K562 (cell line): ENCODE results near the gene KLHL20. TPM values are rescaled to one million over a fixed set of nuclear protein-coding genes. Genes with fewer than 3 reads are reported as not detected.
"Not testable (repeated sequence)": the region's sequence is repeated elsewhere in the genome, so short reads cannot be mapped to it uniquely, and the experiment has no call there.

Experiments used
- ATAC-seq: fragments of 200-7000 bp; cut with Tn5 transposase; 3 replicates; pipeline ENCODE4 v1.9.1; 2020; ENCODE audit warnings: moderate library complexity
- BruUV-seq: library from RNA; stranded (reverse); fragments of 400-500 nt; replicated peaks from 2 replicates; lab custom pipeline; 2021; lab: Mats Ljungman, UMichigan
- CTCF ChIA-PET: fragments of 300-600 bp; formaldehyde crosslinking; extraction: SDS; loops from one replicate; lab custom pipeline; 2021; ENCODE audit warnings: low intra/inter-chr PET ratio; lab: Yijun Ruan, JAX
- POLR2A ChIA-PET: fragments of 300-600, 350-650 bp; sonication (Branson Sonifier 250); formaldehyde crosslinking; extraction: SDS; loops from one replicate; lab custom pipeline; 2021; ENCODE audit warnings: antibody characterized with exemption, inconsistent platforms; lab: Yijun Ruan, JAX
- DNase-seq, 4 experiments: peaks; one replicate each; pipeline versions ENCODE4 v3.0.0 to v3.0.0-alpha.2; 2011 to 2018; ENCODE audit warnings: low spot score in 3 of 4, mixed read lengths in 3 of 4; ENCODE audit errors: extremely low read depth in 1 of 4
- FAIRE-seq: peaks from 2 replicates; lab custom pipeline; 2011; peaks lifted over from hg19 to GRCh38; lab: Jason Lieb, UNC
- H2AFZ ChIP-seq: 2 replicates; pipeline ENCODE4 v1.6.0; 2011; ENCODE audit warnings: low read depth, low read length, control low read depth, inconsistent platforms
- H3K27ac ChIP-seq: fragments of 200-600 bp; 3 replicates; pipeline ENCODE4 v1.8.0; 2011; ENCODE audit warnings: low read depth, mild to moderate bottlenecking, control low read depth, inconsistent platforms, low read length, moderate library complexity, mixed read lengths; ENCODE audit errors: extremely low read depth
- H3K27me3 ChIP-seq, 2 experiments: fragments of 300-600 bp in 1 of 2; 2 replicates in 1 of 2; 3 replicates in 1 of 2; pipeline versions ENCODE4 v1.6.0 to v1.8.0; 2011; ENCODE audit warnings: inconsistent platforms in 2 of 2, low read length in 2 of 2, mild to moderate bottlenecking in 1 of 2, mixed read lengths in 1 of 2, moderate library complexity in 1 of 2; ENCODE audit not compliant: control insufficient read depth in 2 of 2, insufficient read depth in 2 of 2
- H3K36me3 ChIP-seq: fragments of 300-600 bp; 3 replicates; pipeline ENCODE4 v1.8.0; 2011; ENCODE audit warnings: mild to moderate bottlenecking, low read length, inconsistent platforms; ENCODE audit not compliant: control insufficient read depth, insufficient read depth
- H3K4me1 ChIP-seq, 2 experiments: fragments of 200-600 bp in 1 of 2; replicated peaks in 1 of 2; 2 replicates in 1 of 2; 3 replicates in 1 of 2; pipeline versions ENCODE4 v1.5.1 to v1.8.0; 2011; ENCODE audit warnings: inconsistent platforms in 2 of 2, low read length in 2 of 2, mild to moderate bottlenecking in 1 of 2, mixed read lengths in 1 of 2, moderate library complexity in 1 of 2; ENCODE audit not compliant: control insufficient read depth in 2 of 2, insufficient read depth in 2 of 2
- H3K4me2 ChIP-seq: 2 replicates; pipeline ENCODE4 v1.6.1; 2011; ENCODE audit warnings: low read length, control low read depth, inconsistent platforms, mixed read lengths; ENCODE audit not compliant: insufficient read depth
- H3K4me3 ChIP-seq: fragments of 200-600 bp; sonication (generic), shearing (Covaris generic); 2 replicates; pipeline ENCODE4 v1.5.1; 2016; ENCODE audit warnings: control low read depth, inconsistent platforms
- H3K79me2 ChIP-seq: fragments of 200-600 bp; 3 replicates; pipeline ENCODE4 v1.8.0; 2011; ENCODE audit warnings: low read length, inconsistent platforms; ENCODE audit not compliant: control insufficient read depth, insufficient read depth
- H3K9ac ChIP-seq, 2 experiments: 2 replicates each; pipeline versions ENCODE4 v1.6.0 to v1.6.1; 2011; ENCODE audit warnings: low read depth in 2 of 2, low read length in 2 of 2, control low read depth in 1 of 2, inconsistent platforms in 1 of 2, mild to moderate bottlenecking in 1 of 2, mixed read lengths in 1 of 2; ENCODE audit not compliant: insufficient read depth in 1 of 2
- H3K9me1 ChIP-seq: one replicate; pipeline ENCODE4 v1.6.0; 2011; ENCODE audit warnings: inconsistent platforms, mild to moderate bottlenecking, low read length, moderate library complexity; ENCODE audit not compliant: control insufficient read depth, insufficient read depth
- H3K9me3 ChIP-seq: replicated peaks from 2 replicates; pipeline ENCODE4 v1.5.1; 2011; ENCODE audit warnings: low read depth, low read length, inconsistent platforms; ENCODE audit not compliant: control insufficient read depth, insufficient read depth
- H4K20me1 ChIP-seq: replicated peaks from 2 replicates; pipeline ENCODE4 v1.6.1; 2011; ENCODE audit warnings: low read length, inconsistent platforms, mixed read lengths; ENCODE audit not compliant: control insufficient read depth, insufficient read depth
- ATF6 ChIP-seq: sonication (generic); formaldehyde crosslinking; IDR thresholded peaks from 2 replicates; pipeline ENCODE4 v1.4.0; 2020; ENCODE audit warnings: mild to moderate bottlenecking, missing genetic modification reagents
- BCOR ChIP-seq: fragments of 450-650 bp; IDR thresholded peaks from 2 replicates; pipeline ENCODE4 v1.6.1; 2016
- KDM1A ChIP-seq, 2 experiments: fragments of 450-650 bp; IDR thresholded peaks; 2 replicates each; pipeline ENCODE4 v1.6.1; 2016; ENCODE audit warnings: mild to moderate bottlenecking in 2 of 2
- RBM25 ChIP-seq: fragments of 200-400 bp; formaldehyde crosslinking; IDR thresholded peaks from 2 replicates; pipeline ENCODE4 v1.6.1; 2018; ENCODE audit warnings: low read length, low read depth, moderate library complexity; ENCODE audit not compliant: severe bottlenecking
- ZNF146 ChIP-seq: IDR thresholded peaks from one replicate; pipeline ENCODE4 v1.6.1; 2018; ENCODE audit warnings: missing compliant biosample characterization; ENCODE audit not compliant: unreplicated experiment
- WGBS: fragments of 100-300 bp; shearing (Covaris generic); methylation state at CpG from one replicate; pipeline ENCODE4 v1.1.6; 2016; ENCODE audit warnings: low coverage, mixed read lengths; ENCODE audit not compliant: insufficient coverage; ENCODE audit errors: missing lambda C conversion rate; 5-methylcytosine and 5-hydroxymethylcytosine counted together
- in situ Hi-C: fragments of 300-500 bp; cut with MboI; formaldehyde crosslinking; loops from 4 replicates; pipeline ENCODE4 v1.15.0; 2018; ENCODE audit warnings: inconsistent platforms, mixed read lengths
- intact Hi-C: fragments of 100-400 bp; cut with micrococcal nuclease; formaldehyde crosslinking; loops from 2 replicates; pipeline ENCODE4 v1.14.2; 2022
- polyA plus RNA-seq, 8 experiments: library from polyadenylated mRNA; depleted of rRNA in 4 of 8; stranded (reverse) in 5 of 8; unstranded in 3 of 8; fragments of >200 nt; fragmentation: Nextera tagmentation in 2 of 8; fragmentation: Illumina TruSeq in 1 of 8; extraction: Ambion mirVana in 2 of 8; extraction: Trizol in 1 of 8; gene quantifications; 2 replicates each; pipeline versions ENCODE4 v1.2.1 to v1.2.3, GENCODE V29; 2011 to 2014; ENCODE audit warnings: inconsistent platforms in 1 of 8, missing spikeins in 1 of 8
- total RNA-seq, 7 experiments: library from RNA; depleted of rRNA in 6 of 7; stranded (reverse); fragments of >200 nt in 6 of 7; fragmentation: Illumina TruSeq in 2 of 7; extraction: Trizol in 2 of 7; gene quantifications; 2 replicates each; pipeline versions ENCODE4 v1.2.1 to v1.2.3, GENCODE V29; 2011 to 2021; ENCODE audit warnings: low replicate concordance in 1 of 7

KLHL20 gene
- total and polyA plus RNA-seq, 9 of the 15 experiments (the other 6 are each of a cell fraction or from before 2014, with no cell fraction given), result 8.9 to 23.2 (median 16.8) TPM

GRCh38 chr1:173693238-173693637, 21.5 kb upstream of the KLHL20 start:
- Histone ChIP-seq H3K4me2 (no peak overlapping the region), H3K4me3 (no peak overlapping the region), H2AFZ (no peak overlapping the region), H4K20me1 (no peaks in the 10 kb centered on the region), H3K9ac (no peak overlapping the region), H3K9me1 (no peaks in the 10 kb centered on the region), H3K27ac (no peak overlapping the region), H3K27me3 (no peaks in the 10 kb centered on the region), H3K36me3 (no peaks in the 10 kb centered on the region), H3K4me1 (peaks cover 3 to 6% of the 10 kb centered on the region in 2 experiments; a peak in 4 of 5 replicates), H3K79me2 (no peaks in the 10 kb centered on the region), H3K9me3 (no peaks in the 10 kb centered on the region)
- intact Hi-C loops (loop anchor here (5.0 kb wide), 1 partner anchor 379 kb away; no protein-coding TSS in a partner anchor), in situ Hi-C loops (no loop called here)
- ChIA-PET POLR2A (interaction anchor here (1.1 to 1.2 kb wide), 2 partner anchors 11 to 21 kb away, joined by 4 to 5 read pairs; partner anchors contain the start of gene KLHL20), CTCF (no interaction called here)
- no TSS peak for BruUV-seq
- TF ChIP-seq ATF6 (CRISPR knock-in tag), result no peak
- DNase-seq (no peak), FAIRE-seq (no peak), ATAC-seq (no peak)

DNA sequence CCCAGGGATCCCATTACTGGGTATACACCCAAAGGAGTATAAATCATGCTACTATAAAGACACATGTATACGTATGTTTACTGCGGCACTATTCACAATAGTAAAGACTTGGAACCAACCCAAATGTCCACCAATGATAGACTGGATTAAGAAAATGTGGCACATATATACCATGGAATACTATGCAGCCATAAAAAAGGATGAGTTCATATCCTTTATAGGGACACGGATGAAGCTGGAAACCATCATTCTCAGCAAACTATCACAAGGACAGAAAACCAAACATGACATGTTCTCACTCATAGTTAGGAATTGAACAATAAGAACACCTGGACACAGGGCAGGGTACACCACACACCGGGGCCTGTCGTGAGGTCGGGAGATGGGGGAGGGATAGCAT, 13.5 kb upstream of the KLHL20 start:
- H3K27ac ChIP-seq, H3K4me2 ChIP-seq, FAIRE-seq, intact Hi-C loops, in situ Hi-C loops, H3K9ac ChIP-seq, H3K4me3 ChIP-seq, H3K27me3 ChIP-seq, DNase-seq, H3K79me2 ChIP-seq, H3K9me1 ChIP-seq, H3K9me3 ChIP-seq, POLR2A ChIA-PET: not testable (repeated sequence)
- 36% methylated on average over 6 of the region's 6 CpGs for WGBS
- TF ChIP-seq RBM25 (peak; percentile 31), ZNF146 (CRISPR knock-in tag) (peak; percentile 95), KDM1A (IDR thresholded peaks at IDR 0.05) (peak in 1 of 2 experiments; percentile 30; a peak in 1 of 4 replicates), BCOR (peak; percentile 64)
- TF ChIP-seq, all 486 proteins: peak for 4; not testable (repeated sequence) for 482
- H4K20me1 ChIP-seq, BruUV-seq, H2AFZ ChIP-seq, ATAC-seq, CTCF ChIA-PET, H3K36me3 ChIP-seq, H3K4me1 ChIP-seq: not testable (repeated sequence)
